ENCODE measurements around the gene LLGL1. TPM values are rescaled to one million over a fixed set of nuclear protein-coding genes. Genes with fewer than 3 reads are reported as not detected.
A peak's percentile ranks its signal among the peaks of the same experiment; 100 is the strongest.

LLGL1 gene
- total RNA-seq, 2 donors from 2014 or later = 13.9 to 16.2 TPM

DNA sequence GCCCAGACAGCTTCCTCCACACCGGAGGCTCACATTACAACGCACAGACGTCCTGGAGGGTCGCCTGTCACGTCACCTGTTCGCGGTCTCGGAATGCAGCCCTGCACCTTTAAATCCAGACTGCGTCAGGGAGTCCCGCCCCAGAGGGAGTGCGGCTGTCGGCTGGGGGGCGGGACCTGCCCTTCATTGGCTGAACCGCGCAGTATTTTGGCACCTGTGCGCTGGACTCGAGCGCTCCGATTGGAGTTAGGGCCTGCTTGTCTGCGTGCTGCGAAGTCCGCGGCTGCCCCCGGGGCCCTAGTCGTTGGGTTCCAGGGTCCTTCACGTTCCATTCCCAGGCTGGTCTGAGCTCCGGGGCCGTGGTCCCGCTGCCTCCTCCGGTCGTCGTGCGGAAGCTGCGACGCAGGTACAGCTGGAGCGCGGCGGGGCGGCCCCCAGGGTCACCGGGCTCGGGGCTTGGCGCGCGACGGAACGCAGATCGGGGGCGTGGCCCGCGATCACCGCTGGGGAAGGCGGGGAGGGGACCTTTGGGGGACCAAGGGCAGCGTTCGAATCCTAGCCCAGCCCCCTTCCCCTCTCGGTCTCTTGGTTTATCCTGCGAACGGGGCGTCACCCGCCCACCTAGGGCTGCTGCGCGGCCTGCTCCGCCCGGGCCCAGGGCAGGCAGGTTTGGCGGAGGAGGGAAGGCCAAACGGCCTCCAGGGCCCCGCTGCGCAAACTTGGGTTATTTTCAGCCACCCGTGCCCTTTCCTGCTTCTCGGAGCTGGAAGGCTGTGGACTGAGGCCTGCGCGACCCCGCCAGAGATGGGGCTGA lies 35.1 kb downstream of the LLGL1 start, which contains the start of gene MIEF2:
Gene MIEF2, plus strand, starts transcription at position 331 of the 814 bp plus-strand sequence. CDS start 2,059 bp downstream, outside the sequence.
- intact Hi-C loops (cut with DNase I) = no loop called here
- DNase-seq (ENCODE audit: low spot score) = peak; percentile 97

DNA sequence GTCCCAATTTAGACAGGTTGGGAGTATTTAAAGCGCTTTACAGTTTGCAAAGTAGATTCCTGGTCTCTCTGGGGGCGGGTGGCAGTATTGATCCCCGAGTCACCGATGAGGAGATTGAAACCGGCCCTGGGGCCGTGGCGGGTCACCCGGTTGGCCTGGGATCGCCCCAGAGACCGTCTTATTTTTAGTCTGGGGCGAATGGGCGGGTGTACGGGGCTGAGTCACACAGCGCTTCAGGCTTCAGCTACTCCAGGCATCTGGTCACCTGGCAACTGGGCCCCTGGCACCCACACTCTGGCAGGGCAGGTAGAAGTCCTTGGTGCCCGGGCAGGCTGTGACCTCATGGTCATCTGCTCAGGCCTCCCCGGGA lies 35.7 kb downstream of the LLGL1 start:
- intact Hi-C loops (cut with DNase I) = no loop called here
- no peak for DNase-seq (ENCODE audit: low spot score)

DNA sequence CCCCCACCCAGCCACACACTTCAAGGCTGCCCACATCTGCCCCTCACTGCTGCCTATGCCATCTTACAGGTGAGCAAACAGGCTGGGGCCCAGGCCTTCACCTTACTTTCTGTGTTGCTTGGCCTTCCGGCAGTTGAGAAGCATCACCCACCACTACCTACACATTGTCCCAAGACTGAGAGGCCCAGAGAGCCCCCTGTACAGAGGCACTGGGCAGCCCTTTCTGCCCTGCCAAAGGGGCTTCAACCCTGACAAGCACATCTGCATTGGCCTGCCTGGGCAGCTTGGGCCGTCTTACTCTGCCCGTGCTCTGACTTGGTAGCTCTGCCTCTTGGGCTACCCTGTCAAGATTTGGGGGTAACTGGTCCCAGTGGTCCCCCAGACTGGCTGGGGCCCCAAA lies 36.2 kb downstream of the LLGL1 start:
- intact Hi-C loops (cut with DNase I) = no loop called here
- DNase-seq (ENCODE audit: low spot score) = no peak

DNA sequence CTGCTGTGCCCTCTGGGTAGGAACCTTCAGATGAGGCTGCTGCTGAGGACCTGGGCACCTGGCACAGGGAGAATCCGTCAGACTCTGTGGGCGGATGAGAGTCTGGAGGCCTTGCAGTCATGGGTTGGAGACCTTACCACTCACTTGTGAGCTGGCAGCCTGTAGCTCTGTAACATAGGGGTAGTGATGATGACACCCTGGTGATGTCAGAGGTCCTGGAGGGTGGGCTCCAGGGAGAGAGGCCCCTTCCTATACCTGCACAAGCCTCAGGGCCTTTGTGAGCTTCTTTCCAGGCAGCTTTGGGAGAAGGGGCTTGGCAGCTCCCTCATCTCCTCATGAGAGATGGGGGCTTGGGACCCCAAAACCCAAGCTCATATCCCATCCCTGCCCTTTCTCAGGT lies 36.7 kb downstream of the LLGL1 start:
- DNase-seq (ENCODE audit: low spot score) = no peak

DNA sequence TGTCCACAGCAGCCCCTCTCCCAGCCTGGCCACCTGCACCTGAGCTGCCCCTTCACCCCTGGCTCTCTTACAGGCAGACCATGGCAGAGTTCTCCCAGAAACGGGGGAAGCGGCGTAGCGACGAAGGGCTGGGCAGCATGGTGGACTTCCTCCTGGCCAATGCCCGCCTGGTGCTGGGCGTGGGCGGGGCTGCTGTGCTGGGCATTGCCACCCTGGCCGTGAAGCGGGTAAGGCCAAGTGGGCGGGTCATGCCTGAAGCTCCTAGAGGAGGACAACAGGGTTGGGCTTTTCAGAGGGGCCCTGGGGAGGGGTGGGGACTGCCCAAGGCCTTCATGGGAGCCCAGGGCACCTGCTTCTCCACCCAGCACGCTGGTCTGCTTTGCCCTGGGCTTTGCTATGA lies 37.2 kb downstream of the LLGL1 start:
- DNase-seq (ENCODE audit: low spot score) = no peak
- intact Hi-C loops (cut with DNase I) = no loop called here

More for the DNA sequence above, 36.7 kb downstream of the LLGL1 start:
- intact Hi-C loops (cut with DNase I) = no loop called here

DNA sequence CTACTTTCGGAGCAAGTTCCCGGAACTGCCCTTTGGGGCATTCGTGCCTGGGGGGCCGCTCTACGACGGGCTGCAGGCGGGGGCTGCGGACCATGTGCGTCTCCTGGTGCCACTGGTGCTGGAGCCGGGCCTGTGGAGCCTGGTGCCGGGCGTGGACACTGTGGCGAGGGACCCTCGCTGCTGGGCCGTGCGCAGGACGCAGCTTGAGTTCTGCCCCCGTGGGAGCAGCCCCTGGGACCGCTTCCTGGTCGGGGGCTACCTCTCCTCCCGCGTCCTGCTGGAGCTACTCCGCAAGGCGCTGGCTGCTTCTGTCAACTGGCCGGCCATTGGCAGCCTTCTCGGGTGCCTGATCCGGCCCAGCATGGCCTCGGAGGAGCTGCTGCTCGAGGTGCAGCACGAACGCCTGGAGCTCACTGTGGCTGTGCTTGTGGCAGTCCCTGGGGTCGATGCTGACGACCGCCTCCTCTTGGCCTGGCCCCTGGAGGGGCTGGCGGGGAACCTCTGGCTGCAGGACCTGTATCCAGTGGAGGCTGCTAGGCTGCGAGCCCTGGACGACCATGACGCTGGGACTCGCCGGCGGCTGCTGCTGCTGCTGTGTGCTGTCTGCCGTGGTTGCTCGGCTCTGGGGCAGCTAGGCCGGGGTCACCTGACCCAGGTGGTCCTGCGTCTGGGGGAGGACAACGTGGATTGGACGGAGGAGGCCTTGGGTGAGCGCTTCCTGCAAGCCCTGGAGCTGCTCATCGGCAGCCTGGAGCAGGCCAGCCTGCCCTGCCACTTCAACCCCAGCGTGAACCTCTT lies 38.6 kb downstream of the LLGL1 start:
- no peak for DNase-seq (ENCODE audit: low spot score)
- intact Hi-C loops (cut with DNase I) = no loop called here

DNA sequence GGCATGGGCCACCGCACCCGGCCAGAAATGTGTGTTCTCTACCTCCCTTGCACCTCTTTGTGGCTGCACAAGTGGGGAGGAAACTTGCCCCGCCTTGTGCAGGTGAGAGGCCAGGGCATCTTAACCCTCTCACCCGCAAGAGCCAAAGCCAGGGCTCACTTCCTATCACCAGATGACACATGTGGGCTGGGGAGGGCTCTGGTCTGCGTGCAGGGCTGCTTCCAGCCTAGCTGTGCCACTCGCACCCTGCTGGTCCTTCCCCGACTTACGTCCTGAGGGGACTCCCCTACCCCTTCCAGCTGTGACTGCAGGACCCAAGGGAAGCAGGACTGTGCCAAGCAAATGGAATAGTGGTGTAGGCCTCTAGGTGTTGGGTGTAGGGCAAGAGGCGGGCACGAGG lies 41.9 kb downstream of the LLGL1 start:
- intact Hi-C loops (cut with DNase I) = no loop called here
- no peak for DNase-seq (ENCODE audit: low spot score)

DNA sequence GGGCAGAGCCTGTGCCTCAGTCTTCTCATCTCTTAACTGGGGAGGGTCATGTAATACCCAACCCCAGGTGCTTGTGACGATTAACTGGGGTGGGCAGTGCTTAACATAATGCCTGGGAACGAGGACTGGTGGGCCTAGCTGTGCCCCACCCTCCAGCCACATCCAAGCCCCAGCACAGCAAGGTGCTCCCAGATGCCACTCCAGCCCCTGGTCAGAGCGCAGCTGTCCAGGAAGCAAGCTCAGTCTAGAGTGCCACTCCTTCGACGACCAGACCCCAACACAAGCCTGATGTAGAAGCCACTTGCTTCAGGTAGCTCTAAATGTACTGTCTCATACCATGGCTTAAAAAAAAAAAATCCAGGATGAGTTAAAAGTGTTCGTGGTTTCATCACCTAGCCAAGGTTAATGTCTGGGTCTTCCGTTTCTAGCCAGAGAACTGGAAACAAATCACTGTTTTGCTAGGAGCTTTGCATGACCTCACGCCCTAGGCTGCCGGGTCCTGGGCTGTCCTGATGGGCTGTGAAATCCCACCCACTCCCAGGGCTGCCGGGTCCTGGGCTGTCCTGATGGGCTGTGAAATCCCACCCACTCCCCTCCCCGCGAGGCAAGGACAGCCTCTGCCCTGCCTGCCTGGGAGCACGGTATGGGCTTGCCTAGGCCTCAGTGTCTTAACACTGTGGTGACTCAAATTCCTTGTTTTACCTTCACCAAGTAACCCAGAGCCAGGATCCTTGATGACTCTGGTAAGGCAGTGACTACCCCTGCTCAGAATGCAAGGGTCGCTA lies 42.7 kb downstream of the LLGL1 start:
- DNase-seq (ENCODE audit: low spot score) = no peak
- intact Hi-C loops (cut with DNase I) = no loop called here

DNA sequence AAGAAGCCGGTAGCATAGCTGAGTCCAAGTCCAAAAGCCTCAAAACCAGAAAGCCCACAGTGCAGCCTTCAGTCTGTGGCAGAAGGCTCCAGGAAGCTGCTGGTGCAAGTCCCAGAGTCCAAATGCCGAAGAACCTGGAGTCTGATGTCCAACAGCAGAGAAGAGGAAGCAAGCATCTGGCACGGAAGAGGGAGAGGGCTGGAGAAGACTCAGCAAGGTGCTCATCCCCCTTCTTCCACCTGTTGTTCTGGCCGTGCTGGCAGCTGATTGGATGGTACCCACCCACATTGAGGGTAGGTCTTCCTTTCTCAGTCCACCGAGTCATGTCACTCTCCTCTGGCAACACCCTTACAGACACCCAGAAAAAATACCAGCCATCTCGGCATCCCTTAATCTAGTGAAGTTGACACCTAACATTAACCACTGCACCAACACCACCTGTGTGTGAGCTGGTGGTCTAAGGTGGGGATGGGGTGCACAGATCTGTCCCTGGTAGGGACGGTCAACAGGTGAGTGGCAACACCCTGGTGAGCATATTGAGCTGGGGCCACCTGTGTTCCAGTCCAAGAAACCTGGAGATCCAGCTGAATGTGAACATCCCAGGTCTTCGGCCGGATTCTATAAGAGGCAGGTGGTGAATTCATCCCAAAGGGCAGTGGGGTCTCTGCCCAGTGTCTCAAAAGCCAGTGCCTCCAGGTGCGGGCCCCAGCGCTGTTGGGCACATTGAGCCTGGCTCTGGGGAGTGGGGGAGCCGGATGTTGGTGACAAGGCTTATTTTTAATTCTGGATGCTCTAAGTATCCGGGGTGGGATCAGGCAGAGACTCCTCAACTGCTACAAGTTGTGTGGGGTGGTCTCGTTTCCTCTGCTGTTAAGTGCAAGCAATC lies 44.9 kb downstream of the LLGL1 start:
- no peak for DNase-seq (ENCODE audit: low spot score)
- intact Hi-C loops (cut with DNase I) = no loop called here

DNA sequence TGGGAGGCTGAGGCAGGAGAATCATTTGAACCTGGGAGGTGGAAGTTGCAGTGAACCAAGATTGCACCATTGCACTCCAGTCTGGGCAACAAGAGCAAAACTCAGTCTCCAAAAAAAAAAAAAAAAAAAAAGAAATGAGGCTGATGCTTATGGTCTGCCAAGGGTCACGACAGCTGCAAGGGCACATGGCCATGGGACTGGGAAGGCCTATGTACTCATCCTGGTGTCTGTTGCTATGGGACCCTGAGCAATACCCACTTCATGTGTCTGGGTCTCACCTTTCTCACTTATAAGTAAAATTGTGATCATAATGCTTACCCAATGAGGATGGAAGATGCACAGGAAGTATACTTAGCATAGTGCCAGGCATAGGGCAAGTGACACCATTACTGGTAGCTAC lies 51.6 kb downstream of the LLGL1 start:
- DNase-seq (ENCODE audit: low spot score) = no peak
- intact Hi-C loops (cut with DNase I) = no loop called here

DNA sequence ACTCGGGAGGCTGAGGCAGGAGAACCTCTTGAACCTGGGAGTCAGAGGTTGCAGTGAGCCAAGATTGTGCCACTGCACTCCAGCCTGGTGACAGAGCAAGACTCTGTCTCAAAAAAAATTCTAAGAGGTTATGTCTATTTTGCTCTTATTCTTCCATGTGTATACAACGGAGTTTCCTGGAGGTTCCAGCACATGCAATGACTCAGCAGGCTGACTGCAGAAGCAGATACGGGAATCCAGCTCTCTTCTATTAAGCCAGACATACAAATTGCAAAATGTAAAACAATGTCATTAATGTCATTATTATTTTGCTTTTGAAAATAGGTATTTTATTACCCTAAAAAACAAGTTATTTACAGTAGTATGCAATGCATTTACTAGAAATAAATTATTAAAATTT lies 53.4 kb downstream of the LLGL1 start:
- intact Hi-C loops (cut with DNase I) = no loop called here
- no peak for DNase-seq (ENCODE audit: low spot score)

DNA sequence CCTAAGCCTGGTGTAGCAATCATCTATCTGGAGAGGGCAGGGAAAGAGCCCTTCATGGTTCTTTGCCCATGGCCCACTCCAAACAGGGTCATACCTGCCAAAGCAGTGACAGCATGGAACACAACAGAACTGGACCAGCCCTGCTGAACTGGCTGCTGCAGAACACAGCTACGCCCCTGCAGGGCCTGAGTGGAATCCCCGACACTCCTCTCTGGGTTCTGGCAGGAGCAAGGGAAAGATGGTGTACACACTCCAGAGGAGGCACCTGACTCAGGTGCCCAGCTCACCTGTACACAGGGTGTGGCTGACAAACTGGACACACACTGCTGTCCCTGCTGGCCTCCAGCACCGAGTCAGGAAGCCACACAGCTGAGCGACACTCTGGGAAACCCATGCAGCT lies 54.8 kb downstream of the LLGL1 start:
- DNase-seq (ENCODE audit: low spot score) = no peak
- intact Hi-C loops (cut with DNase I) = no loop called here

DNA sequence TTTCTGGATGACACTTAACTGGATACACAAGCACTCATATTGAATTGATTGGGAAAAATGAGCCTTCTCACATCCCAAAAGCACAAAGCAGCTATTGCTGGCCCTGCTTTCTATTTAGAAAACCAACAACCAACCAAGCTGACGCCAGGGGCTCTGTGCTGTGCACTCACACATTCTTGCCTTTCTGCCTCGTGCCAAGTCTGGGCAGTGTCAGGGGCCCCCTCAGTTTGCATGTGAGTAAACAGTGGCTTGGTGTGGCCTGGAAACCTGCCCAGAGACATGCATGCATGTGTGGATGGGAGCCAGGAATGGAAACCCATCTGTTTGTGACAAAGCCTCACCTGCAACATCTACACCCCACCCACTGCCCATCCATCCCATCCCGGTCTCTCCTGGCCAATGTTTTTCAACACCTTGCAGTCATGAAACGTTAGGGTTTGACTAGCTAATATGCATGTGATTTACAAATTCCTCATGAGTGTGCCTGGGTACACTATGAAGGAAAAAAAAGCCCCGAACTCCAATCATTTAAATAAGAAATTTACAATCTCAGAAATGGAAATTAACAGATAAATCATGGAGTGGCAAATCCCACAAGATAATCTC lies 55.4 kb downstream of the LLGL1 start:
- no peak for DNase-seq (ENCODE audit: low spot score)
- intact Hi-C loops (cut with DNase I) = no loop called here

DNA sequence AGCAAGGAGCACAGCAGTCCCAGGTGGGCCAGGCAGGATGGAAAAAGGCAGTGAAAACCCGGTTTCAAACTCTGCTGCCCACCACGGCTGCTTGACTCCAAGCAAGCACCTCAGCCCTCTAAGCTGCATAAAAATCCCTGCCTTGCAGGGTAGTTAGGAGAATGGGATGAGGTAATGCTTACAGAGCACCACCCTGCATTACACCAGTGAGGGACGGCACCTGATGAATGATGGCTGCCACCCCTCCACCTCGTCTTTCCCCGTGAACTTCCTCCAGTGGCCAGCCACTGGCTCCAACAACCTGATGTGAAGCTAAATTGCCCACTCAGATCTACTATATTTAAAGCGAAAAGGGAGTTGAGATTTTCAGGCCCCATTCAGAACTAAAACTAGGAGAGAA lies 56.4 kb downstream of the LLGL1 start:
- intact Hi-C loops (cut with DNase I) = no loop called here
- no peak for DNase-seq (ENCODE audit: low spot score)

DNA sequence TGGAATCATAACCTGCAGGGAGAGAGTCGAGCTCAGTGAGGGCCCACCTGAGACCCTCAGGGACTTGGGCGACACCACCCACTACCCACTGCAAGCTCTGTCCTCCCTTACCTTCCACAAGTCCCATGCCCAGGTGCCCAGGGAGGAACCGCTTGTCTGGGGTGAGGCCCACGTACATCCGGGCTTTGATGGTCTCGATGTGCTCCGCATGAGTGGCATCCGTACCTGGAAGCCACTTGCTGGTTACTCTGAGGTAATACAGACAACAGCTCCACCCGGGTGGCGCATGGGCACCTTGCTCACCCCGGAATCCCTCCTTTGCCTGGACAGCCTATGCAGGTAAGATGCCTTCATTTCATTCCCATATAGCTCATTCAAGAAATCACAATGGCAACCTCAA lies 59.9 kb downstream of the LLGL1 start:
- intact Hi-C loops (cut with DNase I) = no loop called here
- no peak for DNase-seq (ENCODE audit: low spot score)

DNA sequence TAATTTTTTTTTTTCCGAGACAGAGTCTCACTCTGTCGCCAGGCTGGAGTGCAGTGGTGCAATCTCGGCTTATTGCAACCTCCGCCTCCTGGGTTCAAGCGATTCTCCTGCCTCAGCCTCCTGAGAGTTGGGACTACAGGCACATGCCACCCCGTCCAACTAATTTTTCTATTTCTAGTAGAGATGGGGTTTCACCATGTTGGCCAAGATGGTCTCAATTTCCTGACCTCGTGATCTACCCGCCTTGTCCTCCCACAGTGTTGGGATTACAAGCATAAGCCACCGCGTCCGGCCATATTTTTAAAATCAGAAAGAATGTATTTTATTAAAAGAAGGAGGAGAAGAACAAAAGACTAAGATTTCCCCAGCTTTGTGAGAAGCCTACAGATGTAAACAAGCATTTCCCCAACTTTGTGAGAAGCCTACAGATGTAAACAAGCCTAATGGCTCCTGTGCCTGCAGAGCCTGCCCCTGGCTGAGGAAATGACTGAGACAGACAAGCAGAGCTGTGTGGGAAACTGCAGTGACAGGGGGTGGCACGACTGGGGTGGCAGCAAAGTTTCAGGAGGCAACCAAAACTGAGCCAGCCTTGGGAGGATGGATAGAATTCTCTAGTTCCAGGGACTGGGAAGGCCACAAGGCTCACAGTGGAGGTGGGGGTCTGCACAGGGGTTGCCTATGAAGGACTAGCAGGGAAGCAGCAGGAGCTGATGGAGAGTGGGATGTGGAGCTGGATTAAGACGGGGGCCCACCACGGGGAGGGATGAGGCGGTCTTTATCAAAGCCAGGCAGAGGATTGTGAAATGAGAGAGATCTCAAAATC lies 66.5 kb downstream of the LLGL1 start:
- intact Hi-C loops (cut with DNase I) = no loop called here
- peak; percentile 41 for DNase-seq (ENCODE audit: low spot score)
